Spleen (tissue), 11 donors: ENCODE data around the gene MTSS2. TPM values are rescaled to one million over a fixed set of nuclear protein-coding genes. Genes with fewer than 3 reads are reported as not detected.

Source experiments
- DNase-seq: peaks from one replicate; pipeline ENCODE4 v3.0.0-alpha.2; 2020
- H3K27ac ChIP-seq, 8 donors: fragments of 200-600 bp; sonication (generic) in 7 of 8; 1 replicate in 4 of 8; 2 replicates in 4 of 8; pipeline versions ENCODE4 v1.5.0 to v1.8.0; 2016 to 2021; ENCODE audit warnings: inconsistent platforms in 4 of 8, mild to moderate bottlenecking in 4 of 8, moderate library complexity in 1 of 8
- H3K27me3 ChIP-seq, 7 donors: fragments of 200-600 bp; sonication (generic) in 6 of 7; replicated peaks in 1 of 7; 1 replicate in 4 of 7; 2 replicates in 3 of 7; pipeline versions ENCODE4 v1.5.0 to v1.8.0; 2016 to 2021; ENCODE audit warnings: inconsistent platforms in 3 of 7, mild to moderate bottlenecking in 1 of 7
- H3K36me3 ChIP-seq, 6 donors: fragments of 200-600 bp; sonication (generic) in 5 of 6; 1 replicate in 4 of 6; 2 replicates in 2 of 6; pipeline versions ENCODE4 v1.5.0 to v1.8.0; 2016 to 2021; ENCODE audit warnings: inconsistent platforms in 2 of 6
- H3K4me1 ChIP-seq, 6 donors: fragments of 200-600 bp; sonication (generic) in 5 of 6; 1 replicate in 3 of 6; 2 replicates in 3 of 6; pipeline versions ENCODE4 v1.5.0 to v1.8.0; 2016 to 2021; ENCODE audit warnings: inconsistent platforms in 3 of 6
- H3K4me3 ChIP-seq, 8 donors: fragments of 200-600 bp; sonication (generic) in 7 of 8; 1 replicate in 4 of 8; 2 replicates in 4 of 8; pipeline versions ENCODE4 v1.5.0 to v1.8.0; 2016 to 2021; ENCODE audit warnings: inconsistent platforms in 4 of 8, mild to moderate bottlenecking in 4 of 8, moderate library complexity in 2 of 8
- H3K9me3 ChIP-seq, 8 donors: fragments of 200-600 bp; sonication (generic) in 7 of 8; 1 replicate in 4 of 8; 2 replicates in 4 of 8; pipeline versions ENCODE4 v1.5.0 to v1.8.0; 2016 to 2021; ENCODE audit warnings: inconsistent platforms in 4 of 8
- POLR2A ChIP-seq, 3 donors: fragments of 450-650 bp; IDR thresholded peaks; one replicate each; pipeline ENCODE4 v1.5.1; 2017; ENCODE audit warnings: antibody characterized with exemption in 3 of 3, mild to moderate bottlenecking in 1 of 3
- POLR2AphosphoS5 ChIP-seq, 3 donors: sonication (generic); formaldehyde crosslinking; IDR thresholded peaks; one replicate each; pipeline ENCODE4 v1.5.1; 2017; ENCODE audit warnings: antibody characterized with exemption in 3 of 3
- WGBS, 5 donors: extraction: QIAGEN DNeasy Blood & Tissue Kit in 3 of 5; methylation state at CpG; one replicate each; pipeline versions ENCODE4 v1.1.5 to v1.1.7; 2013 to 2018; 5-methylcytosine and 5-hydroxymethylcytosine counted together
- intact Hi-C: fragments of 100-400 bp; cut with DNase I; formaldehyde crosslinking; loops from one replicate; pipeline ENCODE4 v1.15.0; 2023; ENCODE audit warnings: low total_unique reads
- polyA plus RNA-seq, 3 donors: library from polyadenylated mRNA; stranded (reverse); fragments of 200-250 nt; gene quantifications; one replicate each; pipeline ENCODE4 v1.2.1, GENCODE V29; 2013
- total RNA-seq, 7 donors: library from RNA; depleted of rRNA in 3 of 7; stranded (reverse); fragments of >200 nt in 3 of 7; fragmentation: NEBNext Ultra II Directional in 4 of 7; extraction: Animal tissue kit (Norgen Biotek cat#: 25700) in 4 of 7; gene quantifications; one replicate each; pipeline versions ENCODE4 v1.1.0 to v1.2.1, GENCODE V29; 2016 to 2021
- TF ChIP-seq, protein P1 (sequence below), 11 experiments: fragments of 200-600 bp in 7 of 11; fragments of 450-650 bp in 4 of 11; sonication (generic) in 4 of 11; IDR thresholded peaks in 8 of 11; conservative IDR thresholded peaks in 3 of 11; 1 replicate in 7 of 11; 2 replicates in 4 of 11; pipeline versions ENCODE4 v1.4.0 to v1.8.0; 2016 to 2021; ENCODE audit warnings: antibody characterized with exemption in 11 of 11, inconsistent platforms in 4 of 11, mild to moderate bottlenecking in 1 of 11
- donor health status: healthy with polysubstance abuse.
- donor health status: DM: no; HTN: no; CAD: no; lungs with moderate emphysema.
- donor health status: DM: no; HTN: no; CAD: no.
- donor health status: Bipolar disorder and iron deficiency.
- donor health status: healthy.
- donor health status: DM: no; HTN: no; CAD: no.
- donor health status: DM: yes; HTN: yes; CAD: no.

MTSS2 gene
- total and polyA plus RNA-seq, 10 donors: 9.0 to 116 (median 94.1) TPM

GRCh38 chr16:70730031-70730430, 44.2 kb upstream of the MTSS2 start:
- WGBS, 5 donors: 81 to 87% (median 83%) methylated on average over 7 of the region's 7 CpGs
- no peak for TF ChIP-seq POLR2A (IDR thresholded peaks at IDR 0.05)
- TF ChIP-seq POLR2AphosphoS5 (IDR thresholded peaks at IDR 0.05): no peak
- TF ChIP-seq, protein P1, sequence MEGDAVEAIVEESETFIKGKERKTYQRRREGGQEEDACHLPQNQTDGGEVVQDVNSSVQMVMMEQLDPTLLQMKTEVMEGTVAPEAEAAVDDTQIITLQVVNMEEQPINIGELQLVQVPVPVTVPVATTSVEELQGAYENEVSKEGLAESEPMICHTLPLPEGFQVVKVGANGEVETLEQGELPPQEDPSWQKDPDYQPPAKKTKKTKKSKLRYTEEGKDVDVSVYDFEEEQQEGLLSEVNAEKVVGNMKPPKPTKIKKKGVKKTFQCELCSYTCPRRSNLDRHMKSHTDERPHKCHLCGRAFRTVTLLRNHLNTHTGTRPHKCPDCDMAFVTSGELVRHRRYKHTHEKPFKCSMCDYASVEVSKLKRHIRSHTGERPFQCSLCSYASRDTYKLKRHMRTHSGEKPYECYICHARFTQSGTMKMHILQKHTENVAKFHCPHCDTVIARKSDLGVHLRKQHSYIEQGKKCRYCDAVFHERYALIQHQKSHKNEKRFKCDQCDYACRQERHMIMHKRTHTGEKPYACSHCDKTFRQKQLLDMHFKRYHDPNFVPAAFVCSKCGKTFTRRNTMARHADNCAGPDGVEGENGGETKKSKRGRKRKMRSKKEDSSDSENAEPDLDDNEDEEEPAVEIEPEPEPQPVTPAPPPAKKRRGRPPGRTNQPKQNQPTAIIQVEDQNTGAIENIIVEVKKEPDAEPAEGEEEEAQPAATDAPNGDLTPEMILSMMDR (IDR thresholded peaks at IDR 0.05 in 8 of 11, conservative IDR thresholded peaks at IDR 0.05 in 3 of 11): no peak
- Histone ChIP-seq H3K27me3 (no peaks in the 10 kb centered on the region), H3K9me3 (no peaks in the 10 kb centered on the region), H3K4me1 (peaks cover 0 to 25% (median 3%) of the 10 kb centered on the region in 6 donors), H3K36me3 (peaks cover 0 to 82% (median 33%) of the 10 kb centered on the region in 6 donors), H3K4me3 (no peak overlapping the region), H3K27ac (no peak overlapping the region)
- intact Hi-C loops: no loop called here
- DNase-seq: no peak

GRCh38 chr16:70729292-70729691, 43.4 kb upstream of the MTSS2 start:
- no peaks in the 10 kb centered on the region for H3K9me3 ChIP-seq
- intact Hi-C loops: no loop called here

DNA sequence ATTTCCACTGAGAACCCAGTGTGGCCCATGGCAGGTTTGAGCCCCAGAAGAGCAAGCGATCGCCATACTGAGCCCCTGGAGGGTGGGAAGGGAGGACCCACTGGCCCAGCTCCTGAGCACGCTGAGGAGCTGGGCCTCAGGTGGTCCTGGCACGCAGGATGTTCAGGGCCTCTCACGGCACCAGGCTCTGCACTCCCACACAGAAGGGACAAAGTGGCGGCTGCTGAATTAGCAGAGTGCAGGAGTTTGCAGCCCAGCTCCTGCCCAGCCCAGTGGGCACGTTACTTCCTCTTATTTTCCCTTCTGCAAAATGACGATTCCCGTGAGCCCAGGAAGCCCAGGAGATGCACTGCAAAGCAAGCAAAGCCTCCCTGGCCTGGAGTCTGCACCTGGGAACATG, 42.3 kb upstream of the MTSS2 start:
- intact Hi-C loops: no loop called here
- TF ChIP-seq POLR2AphosphoS5 (IDR thresholded peaks at IDR 0.05) (no peak), POLR2A (IDR thresholded peaks at IDR 0.05) (no peak)
- TF ChIP-seq, protein P1 (IDR thresholded peaks at IDR 0.05 in 8 of 11, conservative IDR thresholded peaks at IDR 0.05 in 3 of 11): no peak
- H3K4me1 ChIP-seq: peaks cover 0 to 30% (median 3%) of the 10 kb centered on the region in 6 donors
- DNase-seq: no peak
- H3K9me3 ChIP-seq: no peaks in the 10 kb centered on the region
- no peaks in the 10 kb centered on the region for H3K27me3 ChIP-seq
- no peak overlapping the region for H3K4me3 ChIP-seq
- WGBS, 5 donors: 63 to 100% (median 71%) methylated on average over 2 to 9 of the region's 9 CpGs
- H3K27ac ChIP-seq: peak overlapping the region in 1 of 8 donors; percentile 75
- H3K36me3 ChIP-seq: peaks cover 0 to 95% (median 33%) of the 10 kb centered on the region in 6 donors

More at GRCh38 chr16:70729292-70729691, 43.4 kb upstream of the MTSS2 start:
- Histone ChIP-seq H3K36me3 (peaks cover 0 to 83% (median 33%) of the 10 kb centered on the region in 6 donors), H3K4me3 (no peak overlapping the region), H3K27ac (no peak overlapping the region), H3K27me3 (no peaks in the 10 kb centered on the region), H3K4me1 (peaks cover 0 to 28% (median 3%) of the 10 kb centered on the region in 6 donors)
- no peak for DNase-seq
- WGBS, 5 donors: 92 to 99% (median 96%) methylated on average over 8 of the region's 8 CpGs
- TF ChIP-seq POLR2AphosphoS5 (IDR thresholded peaks at IDR 0.05): no peak
- TF ChIP-seq POLR2A (IDR thresholded peaks at IDR 0.05): no peak
- TF ChIP-seq, protein P1 (IDR thresholded peaks at IDR 0.05 in 8 of 11, conservative IDR thresholded peaks at IDR 0.05 in 3 of 11): no peak

DNA sequence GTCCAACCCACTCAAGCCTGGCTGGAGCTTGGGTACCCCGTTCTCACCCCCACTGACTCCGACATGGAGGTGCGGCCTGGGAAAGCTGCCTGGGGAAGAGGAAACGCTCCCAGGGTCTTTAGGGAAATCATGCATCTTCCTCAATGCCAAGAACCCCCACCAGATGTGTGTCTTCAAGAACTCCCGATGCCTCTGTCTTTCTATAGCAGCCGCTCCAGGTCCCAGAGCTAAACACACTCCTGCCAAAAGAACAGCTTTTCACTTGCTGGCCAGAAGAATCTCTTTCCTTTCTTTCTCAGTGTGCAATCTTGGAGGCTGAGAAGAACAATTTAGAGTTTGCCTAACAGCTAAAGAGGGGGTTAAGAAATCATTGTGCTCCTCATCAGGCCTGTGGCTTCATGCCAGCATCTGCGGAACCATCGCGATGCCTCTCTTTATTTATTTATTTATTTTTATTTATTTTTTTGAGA, 41.1 kb upstream of the MTSS2 start:
- intact Hi-C loops: no loop called here
- H3K9me3 ChIP-seq: no peaks in the 10 kb centered on the region
- H3K36me3 ChIP-seq: peaks cover 0 to 100% (median 36%) of the 10 kb centered on the region in 6 donors
- H3K4me1 ChIP-seq: peaks cover 0 to 30% (median 3%) of the 10 kb centered on the region in 6 donors
- TF ChIP-seq, protein P1 (IDR thresholded peaks at IDR 0.05 in 8 of 11, conservative IDR thresholded peaks at IDR 0.05 in 3 of 11): no peak
- TF ChIP-seq POLR2AphosphoS5 (IDR thresholded peaks at IDR 0.05) (no peak), POLR2A (IDR thresholded peaks at IDR 0.05) (no peak)
- no peaks in the 10 kb centered on the region for H3K27me3 ChIP-seq
- H3K4me3 ChIP-seq: no peak overlapping the region
- no peak for DNase-seq
- WGBS, 5 donors: 77 to 89% (median 83%) methylated on average over 8 to 9 of the region's 9 CpGs
- H3K27ac ChIP-seq: peak overlapping the region in 6 of 8 donors; percentile 45 to 75 (median 71)
